Adrenal gland (tissue), 12 donors: ENCODE data around the gene ANKMY1. TPM values are rescaled to one million over a fixed set of nuclear protein-coding genes. Genes with fewer than 3 reads are reported as not detected.
A peak's percentile ranks its signal among the peaks of the same experiment; 100 is the strongest.

Source experiments
- DNase-seq, 7 donors: peaks; one replicate each; pipeline ENCODE4 v3.0.0-alpha.2; 2019 to 2020
- H3K27ac ChIP-seq, 5 donors: fragments of 200-600 bp; sonication (generic) in 4 of 5; 1 replicate in 3 of 5; 2 replicates in 2 of 5; pipeline versions ENCODE4 v1.5.1 to v1.8.0; 2016 to 2020; ENCODE audit warnings: mild to moderate bottlenecking in 1 of 5
- H3K27me3 ChIP-seq: fragments of 200-600 bp; 2 replicates; pipeline ENCODE4 v1.8.0; 2021
- H3K36me3 ChIP-seq, 2 donors: fragments of 200-600 bp; replicated peaks in 1 of 2; 1 replicate in 1 of 2; 2 replicates in 1 of 2; pipeline versions ENCODE4 v1.5.1 to v1.8.0; 2018 to 2022
- H3K4me1 ChIP-seq, 2 donors: fragments of 200-600 bp; replicated peaks in 1 of 2; 1 replicate in 1 of 2; 2 replicates in 1 of 2; pipeline versions ENCODE4 v1.5.1 to v1.8.0; 2018 to 2021
- H3K4me3 ChIP-seq, 4 donors: fragments of 200-600 bp; sonication (generic) in 3 of 4; one replicate each; pipeline ENCODE4 v1.5.1; 2016 to 2018
- H3K9me3 ChIP-seq, 3 donors: fragments of 200-600 bp; sonication (generic) in 1 of 3; replicated peaks in 1 of 3; 1 replicate in 2 of 3; 2 replicates in 1 of 3; pipeline versions ENCODE4 v1.5.1 to v1.8.0; 2016 to 2021
- CTCF ChIP-seq, 6 experiments: fragments of 450-650 bp in 4 of 6; fragments of 200-600 bp in 2 of 6; sonication (generic) in 1 of 6; IDR thresholded peaks; 1 replicate in 5 of 6; 2 replicates in 1 of 6; pipeline versions ENCODE4 v1.5.1 to v1.8.0; 2016 to 2021; ENCODE audit warnings: antibody characterized with exemption in 6 of 6, mild to moderate bottlenecking in 2 of 6, moderate library complexity in 1 of 6
- POLR2A ChIP-seq, 2 donors: fragments of 450-650 bp; IDR thresholded peaks; one replicate each; pipeline ENCODE4 v1.6.1; 2017; ENCODE audit warnings: antibody characterized with exemption in 2 of 2, mild to moderate bottlenecking in 2 of 2, moderate library complexity in 1 of 2
- WGBS, 4 donors: extraction: QIAGEN DNeasy Blood & Tissue Kit in 2 of 4; methylation state at CpG; one replicate each; pipeline versions ENCODE4 v1.1.5 to v1.1.7; 2013 to 2017; 5-methylcytosine and 5-hydroxymethylcytosine counted together
- intact Hi-C, 2 donors: fragments of 100-400 bp; cut with DNase I; formaldehyde crosslinking; loops; one replicate each; pipeline versions ENCODE4 v1.14.1 to v1.15.0; 2022 to 2023
- polyA plus RNA-seq, 3 donors: library from polyadenylated mRNA; stranded (reverse); fragments of 200-250 nt in 2 of 3; fragments of 350-450 nt in 1 of 3; fragmentation: Illumina TruSeq in 1 of 3; extraction: RNeasy Lipid Tissue Mini Kit (QIAGEN cat#74804) in 1 of 3; gene quantifications; one replicate each; pipeline ENCODE4 v1.2.3, GENCODE V29; 2013 to 2014
- total RNA-seq, 9 donors: library from RNA; depleted of rRNA in 4 of 9; stranded (reverse); fragments of >200 nt in 4 of 9; fragments of 120-200 nt in 1 of 9; fragmentation: NEBNext Ultra II Directional in 1 of 9; extraction: Animal tissue kit (Norgen Biotek cat#: 25700) in 1 of 9; gene quantifications; one replicate each; pipeline versions ENCODE4 v1.1.0 to v1.2.4, GENCODE V29; 2013 to 2023
- donor health status: healthy with polysubstance abuse.
- donor health status: Bipolar disorder and iron deficiency.
- donor health status: DM: yes; HTN: yes; CAD: no.
- donor health status: DM: no; HTN: no; CAD: no.
- donor health status: DM: no; HTN: no; CAD: no.
- donor health status: DM: yes; HTN: yes; CAD: no.

Gene ANKMY1
- total and polyA plus RNA-seq, 12 donors = 7.2 to 31.7 (median 12.0) TPM

GRCh38 chr2:240573071-240573515 lies 15.3 kb upstream of the ANKMY1 start:
- no peaks in the 10 kb centered on the region for H3K27me3 ChIP-seq
- no peaks in the 10 kb centered on the region for H3K9me3 ChIP-seq
- DNase-seq = no peak
- H3K27ac ChIP-seq = no peak overlapping the region
- 90 to 93% (median 91%) methylated on average over 3 to 20 of the region's 20 CpGs for WGBS, 4 donors
- no peak overlapping the region for H3K4me3 ChIP-seq
- intact Hi-C loops = no loop called here
- peaks cover 0 to 36% of the 10 kb centered on the region in 2 donors for H3K36me3 ChIP-seq
- peaks cover 9 to 23% of the 10 kb centered on the region in 2 donors for H3K4me1 ChIP-seq
- TF ChIP-seq POLR2A (IDR thresholded peaks at IDR 0.05) (no peak), CTCF (IDR thresholded peaks at IDR 0.05) (no peak)

- Histone ChIP-seq H3K9me3 (no peaks in the 10 kb centered on the region), H3K4me1 (peaks cover 11 to 22% of the 10 kb centered on the region in 2 donors), H3K4me3 (no peak overlapping the region), H3K27ac (no peak overlapping the region), H3K27me3 (no peaks in the 10 kb centered on the region), H3K36me3 (peaks cover 0 to 29% of the 10 kb centered on the region in 2 donors)
- peak in 1 of 7 donors; percentile 19 for DNase-seq
- TF ChIP-seq CTCF (IDR thresholded peaks at IDR 0.05) (no peak), POLR2A (IDR thresholded peaks at IDR 0.05) (no peak)
- WGBS, 4 donors = 84 to 89% (median 88%) methylated on average over 14 to 30 of the region's 30 CpGs
- intact Hi-C loops = no loop called here
Measured at GRCh38 chr2:240572141-240573031, 14.6 kb upstream of the ANKMY1 start.

- H3K27me3 ChIP-seq = no peaks in the 10 kb centered on the region
- intact Hi-C loops = no loop called here
- TF ChIP-seq CTCF (IDR thresholded peaks at IDR 0.05) (no peak), POLR2A (IDR thresholded peaks at IDR 0.05) (no peak)
- H3K9me3 ChIP-seq = no peaks in the 10 kb centered on the region
- peaks cover 0 to 19% of the 10 kb centered on the region in 2 donors for H3K36me3 ChIP-seq
- peak in 2 of 7 donors; percentile 13 to 17 for DNase-seq
- H3K4me1 ChIP-seq = peaks cover 20 to 32% of the 10 kb centered on the region in 2 donors
- 91 to 95% (median 92%) methylated on average over 13 to 18 of the region's 18 CpGs for WGBS, 4 donors
- no peak overlapping the region for H3K27ac ChIP-seq
- H3K4me3 ChIP-seq = no peak overlapping the region
Measured at GRCh38 chr2:240571314-240571973, 13.7 kb upstream of the ANKMY1 start.
